Right kidney (tissue), 1 donor: ENCODE measurements around the gene SORBS1.

Source experiments
- DNase-seq: peaks from one replicate; pipeline ENCODE4 v3.0.0-alpha.2; 2016

Gene SORBS1

GRCh38 chr10:95565336-95565735, 4.2 kb upstream of the SORBS1 start:
- DNase-seq: no peak

- no peak for DNase-seq
Measured at GRCh38 chr10:95564291-95564690, 3.1 kb upstream of the SORBS1 start.

DNA sequence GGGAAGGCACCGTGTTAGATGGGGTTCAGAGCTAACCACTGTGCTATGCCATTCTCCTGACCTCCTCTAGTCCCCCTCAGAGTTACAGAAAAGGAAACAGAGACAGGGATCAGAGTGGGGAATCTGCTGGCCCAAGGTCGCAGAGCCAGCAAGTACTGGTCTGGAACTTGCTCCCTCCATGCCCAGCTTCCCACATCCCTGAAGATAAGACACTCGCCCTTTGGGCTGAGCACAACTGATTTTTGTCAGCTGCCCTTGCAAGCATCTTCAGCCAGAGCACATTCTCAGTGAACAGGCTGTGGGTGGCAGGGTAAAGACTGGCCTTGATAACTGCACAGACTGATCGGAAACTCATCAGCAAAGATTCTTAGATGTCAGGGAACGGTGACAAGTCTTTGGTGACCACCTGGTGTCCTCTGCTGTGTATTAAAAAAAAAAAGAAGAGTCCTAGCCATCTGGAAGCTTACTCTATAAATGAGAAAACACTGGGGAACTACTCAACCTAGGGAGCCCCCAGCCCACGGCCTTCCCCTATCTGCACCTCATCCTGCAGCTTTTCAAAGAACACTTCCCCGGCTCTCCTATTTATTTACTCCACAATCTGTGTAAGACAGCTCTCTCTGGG, 1.3 kb upstream of the SORBS1 start:
- DNase-seq: no peak

- DNase-seq: no peak
Measured at GRCh38 chr10:95561864-95562177, 650 bp upstream of the SORBS1 start.

DNA sequence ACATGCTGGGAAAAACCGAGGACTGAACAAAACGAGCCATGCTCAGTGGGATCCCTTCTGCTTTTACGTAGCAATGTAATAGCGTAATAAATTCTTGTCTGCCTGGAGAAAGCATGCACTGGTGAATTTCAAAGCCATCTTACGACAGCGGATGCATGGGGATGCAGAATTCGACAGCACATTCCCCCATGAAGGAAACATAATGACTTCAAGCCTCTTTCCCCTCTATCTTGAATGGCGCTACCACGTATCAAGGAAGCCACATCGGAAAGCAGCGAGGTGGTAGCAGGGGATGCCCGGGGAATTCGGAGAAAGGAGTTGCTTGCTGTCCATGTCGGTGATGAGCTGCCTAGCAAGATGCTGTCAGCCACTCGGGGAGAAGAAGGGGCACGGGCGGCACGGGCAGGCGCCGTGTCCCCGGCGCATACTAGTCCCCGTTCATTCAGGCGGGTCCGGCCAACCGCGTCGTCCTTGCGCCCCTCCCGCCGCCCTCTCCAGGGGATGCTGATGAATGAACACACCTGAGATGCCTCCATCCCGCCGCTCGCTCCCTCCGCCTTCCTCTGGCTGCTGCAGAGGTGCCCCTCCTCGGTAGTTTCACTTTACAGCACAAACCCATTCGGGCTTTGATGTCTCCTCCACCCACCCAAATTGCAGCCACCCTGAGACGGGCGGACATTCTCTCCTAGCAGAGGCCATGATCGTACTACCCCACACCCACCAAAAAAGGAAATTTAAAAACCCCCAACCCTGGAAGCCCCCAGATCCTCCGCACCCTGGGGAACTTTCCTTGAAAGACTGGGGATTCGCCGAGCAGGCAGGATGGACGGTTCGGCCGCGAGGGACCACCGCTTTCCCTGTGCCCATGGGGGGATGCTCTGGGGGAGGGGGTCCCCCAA, 644 bp downstream of the SORBS1 start:
- peak; percentile 82 for DNase-seq

GRCh38 chr10:95559896-95560277, 1.3 kb downstream of the SORBS1 start:
- DNase-seq: no peak

DNA sequence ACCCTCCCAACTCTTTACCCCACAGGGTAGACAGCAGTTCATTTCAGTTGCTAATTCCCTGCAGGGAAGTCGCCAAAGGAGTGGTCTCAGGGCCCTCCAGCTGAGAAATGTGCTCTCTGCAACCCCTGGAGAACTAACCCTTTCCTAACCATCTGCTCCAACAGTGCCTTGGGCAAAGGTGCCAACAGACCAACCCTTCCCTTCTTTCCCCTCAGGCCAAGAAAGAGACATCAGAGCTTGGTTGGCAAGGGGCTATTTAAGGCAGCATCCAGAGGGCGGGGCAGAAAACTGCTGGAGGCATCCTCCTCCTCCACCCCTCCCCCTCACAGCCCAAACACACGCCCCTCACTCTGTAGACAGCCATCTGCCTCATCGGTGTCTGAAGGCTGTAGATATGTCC, 1.7 kb downstream of the SORBS1 start:
- no peak for DNase-seq

DNA sequence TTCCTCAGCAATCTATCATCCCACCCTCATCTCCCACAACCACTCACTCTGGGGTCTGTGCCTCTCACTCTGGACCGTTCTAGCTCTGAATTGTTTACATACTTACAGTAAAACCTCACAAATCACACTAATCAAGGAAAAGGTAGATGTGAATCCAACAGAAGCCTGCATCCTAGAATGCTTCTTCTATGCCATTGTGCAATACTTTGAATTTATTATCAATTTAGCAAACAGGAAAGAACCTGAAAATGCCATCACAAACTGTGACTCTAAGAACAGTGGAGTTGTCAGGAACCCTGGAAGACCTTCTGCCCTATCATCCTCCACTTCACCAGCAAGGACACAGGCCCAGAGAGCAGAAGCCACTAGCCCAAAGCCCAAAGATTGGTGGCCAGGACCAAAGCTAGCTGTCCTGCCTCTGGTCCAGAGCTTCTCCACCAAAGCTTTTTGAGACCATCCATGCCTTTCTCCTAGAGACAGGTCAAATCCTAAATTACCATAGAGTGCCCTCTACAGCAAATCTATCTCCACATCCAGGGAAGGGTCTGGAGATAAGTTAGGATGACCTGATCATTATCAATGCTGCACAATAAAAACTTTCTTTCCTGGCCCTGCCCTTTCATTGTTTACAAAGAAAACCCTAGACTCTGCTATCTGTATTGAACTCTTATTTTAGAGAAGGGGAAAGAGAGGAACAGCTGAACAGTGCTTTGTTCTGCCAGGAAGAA, 2.4 kb downstream of the SORBS1 start:
- DNase-seq: no peak

DNA sequence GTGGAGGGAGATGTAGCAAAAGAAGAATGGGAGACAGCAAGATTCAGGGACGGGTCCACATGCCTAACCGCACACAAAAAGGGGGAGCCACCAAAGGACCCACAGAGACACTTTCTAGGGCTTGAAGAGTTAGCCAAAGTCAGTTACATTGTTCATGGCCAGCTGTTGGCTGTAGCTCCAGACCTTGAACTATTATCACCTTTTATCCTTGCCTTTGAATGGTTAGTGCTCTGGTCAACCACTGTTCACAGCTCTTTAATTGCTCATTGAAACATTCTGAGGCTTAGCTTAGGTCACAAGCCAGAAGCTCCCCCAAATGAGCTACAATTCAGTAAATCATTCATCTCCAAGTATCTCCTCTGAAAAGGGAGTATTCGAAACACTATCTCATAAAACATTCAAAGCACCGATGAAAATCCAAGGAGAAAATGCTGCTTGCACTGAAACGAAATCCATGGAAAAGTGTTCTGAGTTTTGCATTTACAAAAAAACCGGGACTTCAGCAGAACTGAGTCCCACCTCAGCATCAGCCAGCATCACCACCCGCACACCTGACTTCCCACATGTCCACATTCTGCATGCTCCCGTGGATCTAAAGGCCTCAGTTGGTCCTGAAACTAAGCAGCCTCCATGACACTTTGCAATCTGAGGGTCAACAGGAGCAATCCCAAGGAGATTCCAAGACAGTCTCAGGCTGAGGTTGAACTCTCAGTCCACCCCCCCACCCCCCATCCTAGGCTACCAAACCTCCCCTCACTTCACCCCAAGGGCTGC, 4.0 kb downstream of the SORBS1 start:
- no peak for DNase-seq

- DNase-seq: no peak
Measured at GRCh38 chr10:95553674-95554073, 7.5 kb downstream of the SORBS1 start.

- no peak for DNase-seq
Measured at GRCh38 chr10:95552679-95553342, 8.4 kb downstream of the SORBS1 start.

DNA sequence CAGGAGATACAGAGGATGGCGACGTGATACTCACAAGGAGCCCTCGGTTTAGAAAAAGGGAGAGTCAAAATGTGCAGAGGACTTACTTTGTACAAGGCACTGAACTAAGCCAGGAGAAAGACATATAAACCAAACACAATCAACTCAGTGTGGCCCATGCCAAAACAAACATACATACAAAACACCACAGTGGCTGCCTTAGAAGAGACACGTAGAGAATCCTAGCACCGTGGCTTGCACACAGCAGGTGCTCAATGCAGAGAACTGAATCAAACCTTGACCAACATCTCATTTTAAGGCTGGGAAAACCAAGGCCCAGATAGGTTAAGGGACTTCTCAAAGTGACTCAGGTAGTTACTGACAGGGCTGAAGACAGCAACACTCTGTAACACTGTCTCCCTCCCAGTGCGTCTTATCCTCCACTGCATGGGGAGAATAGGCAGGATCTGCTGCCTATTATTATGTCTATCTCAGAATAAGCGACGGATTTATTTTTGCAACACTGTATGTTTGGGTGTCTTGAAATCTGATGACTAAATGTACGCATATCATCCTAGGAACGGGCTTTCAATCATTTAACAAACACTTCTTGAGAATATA, 11.0 kb downstream of the SORBS1 start:
- DNase-seq: no peak

GRCh38 chr10:95547791-95548435, 13.3 kb downstream of the SORBS1 start:
- no peak for DNase-seq

GRCh38 chr10:95547197-95547596, 14.0 kb downstream of the SORBS1 start:
- no peak for DNase-seq

DNA sequence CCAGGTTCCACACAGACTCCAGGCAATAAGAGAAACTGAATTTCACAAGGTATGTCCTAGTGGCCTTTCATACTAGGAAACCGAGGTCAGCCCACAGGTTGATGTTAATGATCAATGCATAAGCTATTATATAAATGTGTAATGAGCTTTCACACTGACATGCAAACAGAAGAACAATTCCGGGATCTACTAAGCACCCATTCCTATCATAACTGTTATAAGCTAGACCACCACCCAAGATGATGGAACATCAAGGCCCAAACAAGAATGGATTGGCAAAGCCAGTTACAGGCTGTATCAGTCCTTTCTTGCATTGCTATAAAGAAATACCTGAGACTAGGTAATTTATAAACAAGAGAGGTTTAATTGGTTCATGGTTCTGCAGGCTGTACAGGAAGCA, 15.2 kb downstream of the SORBS1 start:
- no peak for DNase-seq

- DNase-seq: no peak
Measured at GRCh38 chr10:95544783-95545500, 16.2 kb downstream of the SORBS1 start.

DNA sequence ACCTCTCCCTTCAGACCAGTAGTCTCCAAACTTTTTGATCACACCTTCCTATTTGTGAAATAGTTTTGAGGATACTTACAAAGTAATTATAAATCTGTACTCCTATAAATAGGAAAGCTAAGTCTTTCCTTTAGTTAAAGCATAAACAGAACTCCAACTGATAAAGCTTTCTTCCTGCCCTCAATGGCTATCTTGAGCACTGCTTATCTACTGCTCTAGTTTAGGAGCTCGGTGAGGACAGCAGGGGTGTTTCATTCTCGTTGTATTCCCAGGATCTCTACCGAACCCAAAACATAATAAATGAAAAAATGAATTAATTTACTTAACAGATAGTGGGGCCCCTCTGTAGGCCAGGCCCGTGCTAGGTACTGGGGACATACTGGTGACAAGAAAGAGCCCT, 17.7 kb downstream of the SORBS1 start:
- DNase-seq: no peak

GRCh38 chr10:95542761-95543160, 18.4 kb downstream of the SORBS1 start:
- DNase-seq: no peak

- DNase-seq: no peak
Measured at GRCh38 chr10:95542330-95542729, 18.8 kb downstream of the SORBS1 start.

GRCh38 chr10:95540514-95541052, 20.6 kb downstream of the SORBS1 start:
- no peak for DNase-seq
